ENCODE results near the gene ETHE1.

- TF ChIP-seq CTCF (IDR thresholded peaks at IDR 0.05) (no peak), ZFX (IDR thresholded peaks at IDR 0.05; ENCODE audit: borderline replicate concordance) (no peak)
These were observed 36.9 kb upstream of the ETHE1 start for GRCh38 chr19:43563816-43564457.

All from 22Rv1 (cell line).